Activated B cell treated with CpG ODN at 0.5 μM for 24 hours (primary cell): ENCODE data around the gene ZNF559. TPM values are rescaled to one million over a fixed set of nuclear protein-coding genes. Genes with fewer than 3 reads are reported as not detected.

Experiments
- ATAC-seq: fragments of 200-7000 bp; cut with Tn5 transposase; one replicate; pipeline ENCODE4 v1.10.0; 2021; ENCODE audit warnings: low read depth, mild to moderate bottlenecking, moderate library complexity
- CTCF ChIA-PET: fragments of 350-600 bp; sonication (Branson Sonifier 250); formaldehyde crosslinking; loops from one replicate; lab custom pipeline; 2021; ENCODE audit warnings: antibody characterized with exemption; lab: Charles Lee
- POLR2A ChIA-PET: fragments of 350-600 bp; sonication (Branson Sonifier 250); formaldehyde crosslinking; loops from one replicate; lab custom pipeline; 2021; ENCODE audit warnings: antibody characterized with exemption; lab: Charles Lee
- DNase-seq: peaks from one replicate; pipeline ENCODE4 v3.0.0; 2022
- H3K27ac Mint-ChIP-seq: one replicate; pipeline ENCODE4 v1.8.0; 2020; ENCODE audit warnings: mixed read lengths
- H3K27me3 Mint-ChIP-seq: one replicate; pipeline ENCODE4 v1.8.0; 2021; ENCODE audit warnings: mixed read lengths
- H3K36me3 Mint-ChIP-seq: one replicate; pipeline ENCODE4 v1.8.0; 2021; ENCODE audit warnings: low read depth, mixed read lengths
- H3K4me1 Mint-ChIP-seq: one replicate; pipeline ENCODE4 v1.8.0; 2021; ENCODE audit warnings: mixed read lengths
- H3K4me3 Mint-ChIP-seq: one replicate; pipeline ENCODE4 v1.8.0; 2020; ENCODE audit warnings: mild to moderate bottlenecking, mixed read lengths
- H3K9me3 Mint-ChIP-seq: one replicate; pipeline ENCODE4 v1.8.0; 2020; ENCODE audit warnings: mixed read lengths
- intact Hi-C: fragments of 100-400 bp; cut with micrococcal nuclease; formaldehyde crosslinking; loops from one replicate; pipeline ENCODE4 v1.15.1; 2024
- total RNA-seq: library from RNA; stranded (reverse); gene quantifications from 2 replicates; pipeline ENCODE4 v1.2.3, GENCODE V29; 2022
- TF ChIP-seq, protein P1 (sequence below): fragments of 200-600 bp; IDR thresholded peaks from one replicate; pipeline ENCODE4 v1.8.0; 2022; ENCODE audit warnings: antibody characterized with exemption, mild to moderate bottlenecking

Gene ZNF559
- total RNA-seq, 1 donor from 2014 or later = 22.0 TPM

DNA sequence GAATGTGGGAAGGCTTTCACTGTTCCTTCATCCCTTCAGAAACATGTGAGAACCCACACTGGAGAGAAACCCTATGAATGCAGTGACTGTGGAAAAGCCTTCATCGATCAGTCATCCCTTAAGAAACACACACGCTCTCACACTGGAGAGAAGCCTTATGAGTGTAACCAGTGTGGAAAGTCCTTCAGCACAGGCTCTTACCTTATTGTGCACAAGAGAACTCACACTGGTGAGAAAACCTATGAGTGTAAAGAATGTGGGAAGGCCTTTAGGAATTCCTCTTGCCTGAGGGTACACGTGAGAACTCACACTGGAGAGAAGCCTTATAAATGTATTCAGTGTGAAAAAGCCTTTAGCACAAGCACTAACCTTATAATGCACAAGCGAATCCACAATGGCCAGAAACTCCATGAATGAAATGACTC, 57.4 kb downstream of the ZNF559 start:
- peaks cover 49% of the 10 kb centered on the region for H3K9me3 Mint-ChIP-seq
- ChIA-PET POLR2A (no interaction called here), CTCF (no interaction called here)
- H3K27ac Mint-ChIP-seq = no peak overlapping the region
- DNase-seq (no peak), ATAC-seq (no peak)
- no peak overlapping the region for H3K4me3 Mint-ChIP-seq
- H3K4me1 Mint-ChIP-seq = no peaks in the 10 kb centered on the region
- intact Hi-C loops = no loop called here
- no peaks in the 10 kb centered on the region for H3K27me3 Mint-ChIP-seq
- peaks cover 92% of the 10 kb centered on the region for H3K36me3 Mint-ChIP-seq
- TF ChIP-seq, protein P1, sequence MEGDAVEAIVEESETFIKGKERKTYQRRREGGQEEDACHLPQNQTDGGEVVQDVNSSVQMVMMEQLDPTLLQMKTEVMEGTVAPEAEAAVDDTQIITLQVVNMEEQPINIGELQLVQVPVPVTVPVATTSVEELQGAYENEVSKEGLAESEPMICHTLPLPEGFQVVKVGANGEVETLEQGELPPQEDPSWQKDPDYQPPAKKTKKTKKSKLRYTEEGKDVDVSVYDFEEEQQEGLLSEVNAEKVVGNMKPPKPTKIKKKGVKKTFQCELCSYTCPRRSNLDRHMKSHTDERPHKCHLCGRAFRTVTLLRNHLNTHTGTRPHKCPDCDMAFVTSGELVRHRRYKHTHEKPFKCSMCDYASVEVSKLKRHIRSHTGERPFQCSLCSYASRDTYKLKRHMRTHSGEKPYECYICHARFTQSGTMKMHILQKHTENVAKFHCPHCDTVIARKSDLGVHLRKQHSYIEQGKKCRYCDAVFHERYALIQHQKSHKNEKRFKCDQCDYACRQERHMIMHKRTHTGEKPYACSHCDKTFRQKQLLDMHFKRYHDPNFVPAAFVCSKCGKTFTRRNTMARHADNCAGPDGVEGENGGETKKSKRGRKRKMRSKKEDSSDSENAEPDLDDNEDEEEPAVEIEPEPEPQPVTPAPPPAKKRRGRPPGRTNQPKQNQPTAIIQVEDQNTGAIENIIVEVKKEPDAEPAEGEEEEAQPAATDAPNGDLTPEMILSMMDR = no peak

Other genes starting within 250 kb of the ZNF559 start
- not detected in 2 replicates for gene OR1M1, start 237.1 kb upstream of the ZNF559 start, total RNA-seq
- not detected in 2 replicates for gene OR7G2, start 216.7 kb upstream of the ZNF559 start, total RNA-seq
- not detected in 2 replicates for gene OR7G1, start 208.4 kb upstream of the ZNF559 start, total RNA-seq
- gene OR7G3, start 197.2 kb upstream of the ZNF559 start, total RNA-seq = not detected in 2 replicates
- gene ZNF317, start 183.8 kb upstream of the ZNF559 start, total RNA-seq = 64.4 and 65.8 TPM in 2 replicates
- not detected in 2 replicates for gene OR7D2, start 145.2 kb upstream of the ZNF559 start, total RNA-seq
- gene OR7D4, start 104.6 kb upstream of the ZNF559 start, total RNA-seq = not detected in 2 replicates
- not detected in 2 replicates for gene OR7E24, start 73.2 kb upstream of the ZNF559 start, total RNA-seq
- gene ZNF699, start 14.3 kb upstream of the ZNF559 start, total RNA-seq = 10.3 and 11.7 TPM in 2 replicates
- 1.3 and 1.4 TPM in 2 replicates for gene ZNF177, start 38.8 kb downstream of the ZNF559 start, total RNA-seq
- 43.7 and 50.3 TPM in 2 replicates for gene ZNF266, start 111.4 kb downstream of the ZNF559 start, total RNA-seq
- 0.15 TPM in 1 of 2 replicates, not detected in the other for gene ZNF560, start 174.4 kb downstream of the ZNF559 start, total RNA-seq
- gene ZNF426, start 214.5 kb downstream of the ZNF559 start, total RNA-seq = 18.8 and 22.7 TPM in 2 replicates